Stimulated activated naive CD8-positive, alpha-beta T cell treated with anti-CD3 and anti-CD28 coated beads, Interleukin-15, amount 100 ng/mL, for 72 hours (primary cell): ENCODE data around the gene PCNX1.
"Not testable (repeated sequence)": the region's sequence is repeated elsewhere in the genome, so short reads cannot be mapped to it uniquely, and the experiment has no call there.

ENCODE experiments used
- ATAC-seq: fragments of 150-1000 bp; cut with Tn5 transposase; 2 replicates; pipeline ENCODE4 v1.10.0; 2021; ENCODE audit warnings: mild to moderate bottlenecking, moderate library complexity
- DNase-seq, 2 donors: peaks; one replicate each; pipeline ENCODE4 v3.0.0; 2021 to 2022
- H3K27ac Mint-ChIP-seq, 2 donors: one replicate each; pipeline ENCODE4 v1.8.0; 2022; ENCODE audit warnings: mild to moderate bottlenecking in 2 of 2, mixed read lengths in 2 of 2, moderate library complexity in 2 of 2
- H3K27me3 Mint-ChIP-seq: one replicate; pipeline ENCODE4 v1.8.0; 2022; ENCODE audit warnings: mixed read lengths
- H3K4me1 Mint-ChIP-seq: one replicate; pipeline ENCODE4 v1.8.0; 2022; ENCODE audit warnings: mild to moderate bottlenecking, mixed read lengths
- H3K4me3 Mint-ChIP-seq, 2 donors: one replicate each; pipeline ENCODE4 v1.8.0; 2022; ENCODE audit warnings: mild to moderate bottlenecking in 2 of 2, mixed read lengths in 2 of 2, moderate library complexity in 1 of 2
- H3K9me3 Mint-ChIP-seq, 2 donors: one replicate each; pipeline ENCODE4 v1.8.0; 2022; ENCODE audit warnings: mixed read lengths in 2 of 2

Gene PCNX1

GRCh38 chr14:71031000-71031399, 123.7 kb downstream of the PCNX1 start:
- Mint-ChIP-seq H3K27ac (no peak overlapping the region), H3K9me3 (no peaks in the 10 kb centered on the region), H3K4me3 (no peak overlapping the region), H3K4me1 (no peaks in the 10 kb centered on the region), H3K27me3 (no peaks in the 10 kb centered on the region)
- DNase-seq (no peak), ATAC-seq (no peak)

GRCh38 chr14:71036433-71036832, 129.2 kb downstream of the PCNX1 start:
- Mint-ChIP-seq H3K4me3 (no peak overlapping the region), H3K9me3 (peaks cover 16 to 23% of the 10 kb centered on the region in 2 donors), H3K27me3 (no peaks in the 10 kb centered on the region), H3K27ac (no peak overlapping the region), H3K4me1 (no peaks in the 10 kb centered on the region)
- no peak for ATAC-seq
- DNase-seq: no peak

GRCh38 chr14:71048393-71048792, 141.1 kb downstream of the PCNX1 start:
- H3K27ac Mint-ChIP-seq: no peak overlapping the region
- no peaks in the 10 kb centered on the region for H3K9me3 Mint-ChIP-seq
- no peaks in the 10 kb centered on the region for H3K27me3 Mint-ChIP-seq
- peaks cover 7% of the 10 kb centered on the region for H3K4me1 Mint-ChIP-seq
- ATAC-seq (no peak), DNase-seq (no peak)
- H3K4me3 Mint-ChIP-seq: no peak overlapping the region

GRCh38 chr14:71049435-71050133, 142.3 kb downstream of the PCNX1 start:
- no peaks in the 10 kb centered on the region for H3K27me3 Mint-ChIP-seq
- no peak for ATAC-seq
- no peaks in the 10 kb centered on the region for H3K9me3 Mint-ChIP-seq
- no peak for DNase-seq
- H3K27ac Mint-ChIP-seq: no peak overlapping the region
- no peak overlapping the region for H3K4me3 Mint-ChIP-seq
- H3K4me1 Mint-ChIP-seq: no peaks in the 10 kb centered on the region

- no peak for ATAC-seq
- Mint-ChIP-seq H3K9me3 (no peaks in the 10 kb centered on the region), H3K27me3 (no peaks in the 10 kb centered on the region), H3K4me1 (no peaks in the 10 kb centered on the region), H3K4me3 (no peak overlapping the region), H3K27ac (no peak overlapping the region)
- DNase-seq: no peak
These were observed 143.1 kb downstream of the PCNX1 start for GRCh38 chr14:71050227-71050823.

- ATAC-seq (no peak), DNase-seq (no peak)
- no peaks in the 10 kb centered on the region for H3K27me3 Mint-ChIP-seq
- H3K4me3 Mint-ChIP-seq: no peak overlapping the region
- H3K27ac Mint-ChIP-seq: no peak overlapping the region
- H3K9me3 Mint-ChIP-seq: no peaks in the 10 kb centered on the region
- H3K4me1 Mint-ChIP-seq: no peaks in the 10 kb centered on the region
These were observed 147.4 kb downstream of the PCNX1 start for GRCh38 chr14:71054706-71055105.

GRCh38 chr14:71056168-71056567, 148.9 kb downstream of the PCNX1 start:
- no peak for ATAC-seq
- Mint-ChIP-seq H3K4me1 (no peaks in the 10 kb centered on the region), H3K27me3 (no peaks in the 10 kb centered on the region), H3K27ac (no peak overlapping the region), H3K4me3 (no peak overlapping the region), H3K9me3 (no peaks in the 10 kb centered on the region)
- no peak for DNase-seq

GRCh38 chr14:71060274-71060673, 153.0 kb downstream of the PCNX1 start:
- ATAC-seq (no peak), DNase-seq (no peak)
- H3K4me1 Mint-ChIP-seq: no peaks in the 10 kb centered on the region
- H3K27me3 Mint-ChIP-seq: no peaks in the 10 kb centered on the region
- peak overlapping the region; percentile 77 to 89 for H3K27ac Mint-ChIP-seq
- H3K9me3 Mint-ChIP-seq: peaks cover 3 to 5% of the 10 kb centered on the region in 2 donors
- no peak overlapping the region for H3K4me3 Mint-ChIP-seq

- DNase-seq (no peak), ATAC-seq (no peak)
- Mint-ChIP-seq H3K27ac (peak overlapping the region in 1 of 2 donors; percentile 77), H3K27me3 (no peaks in the 10 kb centered on the region), H3K4me3 (no peak overlapping the region), H3K9me3 (peaks cover 7 to 10% of the 10 kb centered on the region in 2 donors), H3K4me1 (no peaks in the 10 kb centered on the region)
These were observed 153.7 kb downstream of the PCNX1 start for GRCh38 chr14:71060825-71061455.

- H3K9me3 Mint-ChIP-seq: peaks cover 7 to 10% of the 10 kb centered on the region in 2 donors
- DNase-seq (no peak), ATAC-seq (peak; percentile 62)
- H3K4me1 Mint-ChIP-seq: no peaks in the 10 kb centered on the region
- H3K27me3 Mint-ChIP-seq: no peaks in the 10 kb centered on the region
- H3K4me3 Mint-ChIP-seq: no peak overlapping the region
- peak overlapping the region in 1 of 2 donors; percentile 22 for H3K27ac Mint-ChIP-seq
These were observed 154.2 kb downstream of the PCNX1 start for GRCh38 chr14:71061458-71061857.

GRCh38 chr14:71062581-71063303, 155.5 kb downstream of the PCNX1 start:
- peaks cover 7 to 10% of the 10 kb centered on the region in 2 donors for H3K9me3 Mint-ChIP-seq
- no peak for ATAC-seq
- DNase-seq: no peak

GRCh38 chr14:71063351-71063750, 156.1 kb downstream of the PCNX1 start:
- H3K4me1 Mint-ChIP-seq: no peaks in the 10 kb centered on the region
- H3K4me3 Mint-ChIP-seq: no peak overlapping the region
- no peak for ATAC-seq
- H3K9me3 Mint-ChIP-seq: peaks cover 7 to 10% of the 10 kb centered on the region in 2 donors
- no peak for DNase-seq
- no peak overlapping the region for H3K27ac Mint-ChIP-seq
- no peaks in the 10 kb centered on the region for H3K27me3 Mint-ChIP-seq

More at GRCh38 chr14:71062581-71063303, 155.5 kb downstream of the PCNX1 start:
- H3K4me3 Mint-ChIP-seq: no peak overlapping the region
- H3K27ac Mint-ChIP-seq: no peak overlapping the region
- H3K4me1 Mint-ChIP-seq: no peaks in the 10 kb centered on the region
- no peaks in the 10 kb centered on the region for H3K27me3 Mint-ChIP-seq

GRCh38 chr14:71064747-71065146, 157.5 kb downstream of the PCNX1 start:
- ATAC-seq, H3K4me1 Mint-ChIP-seq, H3K27me3 Mint-ChIP-seq, DNase-seq, H3K4me3 Mint-ChIP-seq, H3K27ac Mint-ChIP-seq: not testable (repeated sequence)
- peaks cover 7 to 10% of the 10 kb centered on the region in 2 donors for H3K9me3 Mint-ChIP-seq

GRCh38 chr14:71070169-71070568, 162.9 kb downstream of the PCNX1 start:
- no peak for DNase-seq
- ATAC-seq: no peak
- H3K9me3 Mint-ChIP-seq: peaks cover 5 to 7% of the 10 kb centered on the region in 2 donors
- no peaks in the 10 kb centered on the region for H3K27me3 Mint-ChIP-seq
- no peak overlapping the region for H3K4me3 Mint-ChIP-seq
- peaks cover 7% of the 10 kb centered on the region for H3K4me1 Mint-ChIP-seq
- no peak overlapping the region for H3K27ac Mint-ChIP-seq

GRCh38 chr14:71071042-71071441, 163.8 kb downstream of the PCNX1 start:
- Mint-ChIP-seq H3K4me1 (peaks cover 7% of the 10 kb centered on the region), H3K27ac (peak overlapping the region in 1 of 2 donors; percentile 77), H3K9me3 (no peaks in the 10 kb centered on the region), H3K4me3 (no peak overlapping the region), H3K27me3 (no peaks in the 10 kb centered on the region)
- no peak for ATAC-seq
- no peak for DNase-seq
